Common myeloid progenitor, CD34-positive (primary cell): ENCODE measurements around the gene ZBTB3.

Experiments used
- CTCF ChIA-PET: fragments of 350-600 bp; sonication (Branson Sonifier 250); formaldehyde crosslinking; loops from one replicate; lab custom pipeline; 2021; ENCODE audit warnings: antibody characterized with exemption; lab: Charles Lee
- POLR2A ChIA-PET: fragments of 350-600 bp; sonication (Branson Sonifier 250); formaldehyde crosslinking; loops from one replicate; lab custom pipeline; 2021; ENCODE audit warnings: antibody characterized with exemption; lab: Charles Lee
- DNase-seq, 3 donors: peaks; one replicate each; pipeline versions ENCODE4 v3.0.0 to v3.0.0-alpha.2; 2013
- H3K27ac ChIP-seq, 2 experiments: 1 replicate in 1 of 2; 2 replicates in 1 of 2; pipeline ENCODE4 v1.7.0; 2013; ENCODE audit warnings: inconsistent platforms in 2 of 2, low read length in 2 of 2, mild to moderate bottlenecking in 2 of 2, low read depth in 1 of 2, moderate library complexity in 1 of 2; ENCODE audit not compliant: severe bottlenecking in 2 of 2, insufficient read depth in 1 of 2, poor library complexity in 1 of 2
- H3K27me3 ChIP-seq, 5 experiments: replicated peaks in 2 of 5; 1 replicate in 3 of 5; 2 replicates in 2 of 5; pipeline versions ENCODE4 v1.6.1 to v1.7.0; 2013; ENCODE audit warnings: low read length in 4 of 5, mild to moderate bottlenecking in 2 of 5, moderate library complexity in 2 of 5, inconsistent platforms in 1 of 5; ENCODE audit not compliant: insufficient read depth in 5 of 5, control insufficient read depth in 4 of 5
- H3K36me3 ChIP-seq, 4 experiments: 1 replicate in 2 of 4; 2 replicates in 2 of 4; pipeline versions ENCODE4 v1.6.1 to v1.7.0; 2013; ENCODE audit warnings: low read length in 3 of 4, control low read depth in 1 of 4, mild to moderate bottlenecking in 1 of 4; ENCODE audit not compliant: control insufficient read depth in 4 of 4, insufficient read depth in 4 of 4
- H3K4me1 ChIP-seq, 4 experiments: 1 replicate in 3 of 4; 2 replicates in 1 of 4; pipeline versions ENCODE4 v1.6.1 to v1.7.1; 2013; ENCODE audit warnings: low read length in 3 of 4, mild to moderate bottlenecking in 3 of 4, control low read depth in 1 of 4, inconsistent platforms in 1 of 4, moderate library complexity in 1 of 4; ENCODE audit not compliant: control insufficient read depth in 4 of 4, insufficient read depth in 4 of 4; ENCODE audit errors: control extremely low read depth in 1 of 4
- H3K4me3 ChIP-seq, 7 experiments: 1 replicate in 4 of 7; 2 replicates in 3 of 7; pipeline versions ENCODE4 v1.5.1 to v1.7.0; 2013; ENCODE audit warnings: mild to moderate bottlenecking in 7 of 7, low read length in 6 of 7, moderate library complexity in 6 of 7, inconsistent platforms in 2 of 7, low read depth in 2 of 7, control low read depth in 1 of 7; ENCODE audit not compliant: insufficient read depth in 4 of 7, control insufficient read depth in 1 of 7; ENCODE audit errors: extremely low read depth in 1 of 7
- H3K9me3 ChIP-seq, 5 experiments: 1 replicate in 4 of 5; 2 replicates in 1 of 5; pipeline versions ENCODE4 v1.6.1 to v1.7.1; 2013; ENCODE audit warnings: low read length in 4 of 5, mild to moderate bottlenecking in 2 of 5, inconsistent platforms in 1 of 5, low read depth in 1 of 5, moderate library complexity in 1 of 5; ENCODE audit not compliant: control insufficient read depth in 4 of 5, insufficient read depth in 2 of 5; ENCODE audit errors: control extremely low read depth in 1 of 5
- WGBS: methylation state at CpG from one replicate; pipeline ENCODE4 v1.1.5; 2013; ENCODE audit not compliant: insufficient coverage; 5-methylcytosine and 5-hydroxymethylcytosine counted together

ZBTB3 gene

DNA sequence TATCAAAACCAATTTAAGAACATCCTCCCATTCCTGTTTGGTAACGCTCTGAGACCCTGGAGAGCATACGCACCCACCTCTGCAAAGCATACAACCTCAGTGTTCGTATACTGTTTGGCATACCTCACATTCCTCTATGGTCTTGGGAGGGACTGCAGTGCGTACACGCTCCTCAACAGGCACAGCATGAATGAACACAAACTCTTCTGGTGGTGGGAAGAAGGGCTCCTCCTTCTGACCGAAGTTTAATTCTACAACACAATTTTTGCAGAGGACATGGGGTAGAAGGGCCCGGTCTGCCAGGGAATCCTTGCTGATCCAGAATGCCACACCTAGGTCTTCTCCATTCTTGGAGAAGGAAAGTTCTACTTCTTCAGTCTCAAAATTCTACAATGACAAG is 32.0 kb downstream of the ZBTB3 start:
- WGBS: 93% methylated on average over 7 of the region's 7 CpGs
- DNase-seq: peak; percentile 62 to 74 (median 70)
- Histone ChIP-seq H3K4me3 (no peak overlapping the region), H3K9me3 (no peaks in the 10 kb centered on the region), H3K27ac (no peak overlapping the region), H3K36me3 (peaks cover 36 to 81% (median 64%) of the 10 kb centered on the region in 4 experiments), H3K27me3 (no peaks in the 10 kb centered on the region), H3K4me1 (peaks cover 16 to 24% (median 22%) of the 10 kb centered on the region in 4 experiments)
- POLR2A ChIA-PET: no interaction called here
- CTCF ChIA-PET: no interaction called here

DNA sequence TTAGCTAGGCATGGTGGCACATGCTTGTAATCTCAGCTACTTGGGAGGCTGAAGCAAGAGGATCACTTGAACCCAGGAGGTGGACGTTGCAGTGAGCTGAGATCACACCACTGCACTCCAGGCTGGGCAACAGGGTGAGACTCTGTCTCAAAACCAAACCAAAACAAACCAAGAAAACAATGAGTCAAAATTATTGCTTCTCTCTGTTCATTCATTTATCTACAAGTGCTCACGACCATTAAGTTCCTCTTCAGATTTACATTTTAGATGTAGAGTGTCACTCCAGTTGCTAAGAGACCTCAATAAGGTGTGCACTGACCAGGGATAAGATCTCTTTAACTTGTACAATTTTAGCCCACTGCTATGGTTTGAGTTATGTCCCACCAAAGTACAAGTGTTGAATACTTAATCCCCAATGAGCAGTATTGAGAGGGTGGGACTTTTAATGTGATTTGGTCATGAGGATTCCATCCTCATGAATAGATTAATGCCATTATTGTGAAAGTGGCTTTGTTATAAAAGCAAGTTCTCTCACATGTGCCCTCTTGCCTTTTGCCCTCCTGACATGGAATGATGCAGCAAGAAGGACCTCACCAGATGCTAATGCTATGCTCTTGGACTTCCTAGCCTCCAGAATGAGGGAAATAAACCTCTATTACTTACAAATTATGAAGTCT is 34.5 kb downstream of the ZBTB3 start:
- peak overlapping the region in 1 of 2 experiments; percentile 23 for H3K27ac ChIP-seq
- 100% methylated on average over 1 of the region's 2 CpGs for WGBS
- ChIA-PET CTCF (interaction anchor here (1.2 kb wide), 1 partner anchor 26 kb away, joined by 3 read pairs; no protein-coding TSS in a partner anchor), POLR2A (no interaction called here)
- H3K36me3 ChIP-seq: peaks cover 48 to 97% (median 87%) of the 10 kb centered on the region in 4 experiments
- no peaks in the 10 kb centered on the region for H3K27me3 ChIP-seq
- H3K4me1 ChIP-seq: peaks cover 2 to 6% (median 4%) of the 10 kb centered on the region in 4 experiments
- H3K4me3 ChIP-seq: no peak overlapping the region
- no peaks in the 10 kb centered on the region for H3K9me3 ChIP-seq
- DNase-seq: no peak

DNA sequence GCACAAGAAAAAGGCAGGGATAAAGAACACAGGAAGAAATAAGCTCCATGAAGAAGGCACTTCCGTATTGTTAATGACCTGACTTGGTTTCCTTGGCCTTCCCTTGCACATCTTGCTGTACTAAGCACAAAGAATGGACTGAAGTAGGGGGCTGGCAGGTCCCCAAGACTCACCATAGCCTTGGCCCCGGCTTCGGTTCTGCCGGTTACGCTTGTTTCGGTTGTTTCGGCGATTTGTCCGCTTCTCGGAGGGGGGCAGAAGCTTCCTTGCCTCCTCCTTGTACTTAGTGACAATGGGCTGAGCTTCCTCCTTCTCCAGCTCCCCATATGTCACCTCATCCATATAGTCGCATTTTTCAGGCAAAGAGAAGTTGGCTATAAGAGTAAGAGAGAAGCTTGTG is 37.1 kb downstream of the ZBTB3 start:
- ChIA-PET POLR2A (no interaction called here), CTCF (interaction anchor here (1.9 kb wide), 1 partner anchor 8 kb away, joined by 6 read pairs; no protein-coding TSS in a partner anchor)
- no peaks in the 10 kb centered on the region for H3K4me1 ChIP-seq
- H3K27ac ChIP-seq: no peak overlapping the region
- H3K9me3 ChIP-seq: no peaks in the 10 kb centered on the region
- no peak for DNase-seq
- peaks cover 49 to 95% (median 85%) of the 10 kb centered on the region in 4 experiments for H3K36me3 ChIP-seq
- WGBS: 100% methylated on average over 6 of the region's 11 CpGs
- no peak overlapping the region for H3K4me3 ChIP-seq
- no peaks in the 10 kb centered on the region for H3K27me3 ChIP-seq

DNA sequence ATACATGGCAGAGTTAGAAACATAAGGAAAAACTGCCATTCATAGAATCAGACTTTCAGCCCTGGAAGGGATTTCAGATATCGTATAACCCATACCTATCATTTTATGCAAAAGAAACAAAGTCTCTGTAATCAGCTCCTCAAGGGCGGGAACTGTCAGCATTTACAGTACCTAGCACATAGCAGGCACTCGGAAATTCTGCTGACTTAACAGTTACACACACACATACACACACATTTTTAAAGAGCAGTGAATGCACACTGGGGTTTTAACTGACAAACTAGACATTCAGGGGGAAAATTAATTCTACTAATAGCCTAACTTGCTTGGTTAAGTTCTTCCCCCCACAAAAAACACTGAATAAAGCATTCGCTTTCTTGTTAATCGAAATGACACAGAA is 37.8 kb downstream of the ZBTB3 start:
- WGBS: 100% methylated on average over 2 of the region's 5 CpGs
- H3K27ac ChIP-seq: no peak overlapping the region

DNA sequence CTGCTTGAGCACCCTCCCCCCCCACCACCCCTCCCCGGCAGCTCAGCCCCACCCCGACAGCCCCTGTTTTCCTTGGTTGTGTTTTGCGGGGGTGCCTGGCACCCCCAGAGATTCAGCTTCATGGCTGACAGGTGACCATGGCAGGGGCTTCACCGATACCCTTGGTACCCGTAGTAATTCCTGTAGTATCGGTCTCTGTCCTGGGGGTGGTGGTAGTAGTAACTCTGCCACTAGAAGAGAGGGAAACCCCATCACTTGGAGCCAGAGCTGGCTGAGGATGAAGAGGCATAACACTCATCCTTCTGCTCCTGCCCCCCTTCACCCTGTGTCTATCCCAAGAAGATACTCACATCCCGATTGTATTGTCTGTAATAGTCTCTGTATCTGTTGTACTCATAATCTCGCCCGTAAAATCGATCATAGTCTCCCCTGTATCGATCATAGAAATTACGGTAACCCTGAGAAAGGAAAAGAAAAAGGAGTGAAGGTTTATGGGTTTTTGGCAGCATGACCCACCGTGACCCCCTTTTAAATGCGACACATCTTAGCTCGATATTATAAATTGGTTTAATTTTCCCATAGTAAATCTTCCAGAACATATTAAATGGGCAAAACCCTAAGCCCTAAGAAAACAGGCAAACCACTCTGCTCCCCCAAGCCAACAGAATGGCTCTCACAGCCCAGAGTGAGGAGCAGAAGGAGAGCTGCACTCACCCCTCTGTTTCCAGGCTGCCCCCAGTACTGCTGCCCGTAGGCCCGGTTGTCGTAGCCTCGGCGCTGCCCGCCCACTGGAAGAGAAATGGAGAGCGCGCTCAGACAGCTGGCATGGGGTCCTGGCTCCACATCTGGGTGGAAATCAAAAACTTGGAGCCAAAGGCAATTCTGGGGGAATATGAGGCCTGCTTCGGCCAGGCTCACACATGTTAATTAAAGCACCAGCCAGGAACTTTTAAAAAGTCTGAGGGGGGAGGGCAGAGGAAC is 38.5 kb downstream of the ZBTB3 start:
- POLR2A ChIA-PET: interaction anchor here (1.2 kb wide), 1 partner anchor 126 kb away, joined by 3 read pairs; no protein-coding TSS in a partner anchor
- Histone ChIP-seq H3K4me1 (peaks cover 0 to 4% (median 2%) of the 10 kb centered on the region in 4 experiments), H3K27ac (no peak overlapping the region), H3K9me3 (no peaks in the 10 kb centered on the region), H3K36me3 (peaks cover 40 to 93% (median 78%) of the 10 kb centered on the region in 4 experiments), H3K27me3 (no peaks in the 10 kb centered on the region), H3K4me3 (no peak overlapping the region)
- WGBS: over 99% methylated on average over 16 of the region's 24 CpGs
- CTCF ChIA-PET: interaction anchor here (0.5 to 1.9 kb wide), 4 partner anchors 9 to 146 kb away, joined by 3 to 6 read pairs (median 4); partner anchors contain the start of gene HNRNPUL2
- DNase-seq: no peak

More for the DNA sequence above, 37.8 kb downstream of the ZBTB3 start:
- no peak for DNase-seq
- ChIA-PET POLR2A (no interaction called here), CTCF (interaction anchor here (0.5 to 1.9 kb wide), 2 partner anchors 8 to 145 kb away, joined by 4 to 6 read pairs; no protein-coding TSS in a partner anchor)
- H3K4me3 ChIP-seq: no peak overlapping the region
- no peaks in the 10 kb centered on the region for H3K9me3 ChIP-seq
- H3K4me1 ChIP-seq: no peaks in the 10 kb centered on the region
- H3K36me3 ChIP-seq: peaks cover 45 to 94% (median 82%) of the 10 kb centered on the region in 4 experiments
- H3K27me3 ChIP-seq: no peaks in the 10 kb centered on the region

DNA sequence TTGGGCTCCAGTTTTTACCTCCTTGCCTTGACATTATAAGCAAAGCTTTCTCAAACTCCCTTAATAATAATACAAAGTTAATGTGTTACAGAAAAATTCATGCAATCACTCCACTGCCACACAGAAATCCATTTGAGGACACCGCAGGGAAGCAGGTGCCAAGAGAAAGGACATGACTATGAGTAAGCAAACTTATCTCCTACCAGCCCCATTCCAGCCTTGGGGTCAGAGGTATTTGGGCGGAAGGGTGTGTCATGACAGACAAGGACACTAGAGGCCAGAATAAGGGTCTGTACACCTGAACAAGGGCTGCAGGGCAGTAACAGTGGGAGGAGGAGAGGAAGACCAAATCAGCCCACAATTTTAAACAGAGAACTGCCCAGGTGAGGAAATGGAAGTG is 40.6 kb downstream of the ZBTB3 start:
- no peaks in the 10 kb centered on the region for H3K9me3 ChIP-seq
- ChIA-PET POLR2A (interaction anchor here (0.5 kb wide), 1 partner anchor 14 kb away, joined by 3 read pairs; no protein-coding TSS in a partner anchor), CTCF (interaction anchor here (0.8 to 2.5 kb wide), 3 partner anchors 11 to 150 kb away, joined by 3 to 8 read pairs (median 3); no protein-coding TSS in a partner anchor)
- no peak for DNase-seq
- H3K4me1 ChIP-seq: peaks cover 2 to 22% (median 17%) of the 10 kb centered on the region in 4 experiments
- H3K27ac ChIP-seq: peak overlapping the region in 1 of 2 experiments; percentile 36
- H3K36me3 ChIP-seq: peaks cover 29 to 79% (median 62%) of the 10 kb centered on the region in 4 experiments
- H3K27me3 ChIP-seq: no peaks in the 10 kb centered on the region
- 100% methylated on average over 2 of the region's 2 CpGs for WGBS
- no peak overlapping the region for H3K4me3 ChIP-seq
